ENCODE data around the gene TGIF2. TPM values are rescaled to one million over a fixed set of nuclear protein-coding genes. Genes with fewer than 3 reads are reported as not detected.

TGIF2 gene
- total RNA-seq, 1 experiment from 2014 or later: 17.1 TPM

DNA sequence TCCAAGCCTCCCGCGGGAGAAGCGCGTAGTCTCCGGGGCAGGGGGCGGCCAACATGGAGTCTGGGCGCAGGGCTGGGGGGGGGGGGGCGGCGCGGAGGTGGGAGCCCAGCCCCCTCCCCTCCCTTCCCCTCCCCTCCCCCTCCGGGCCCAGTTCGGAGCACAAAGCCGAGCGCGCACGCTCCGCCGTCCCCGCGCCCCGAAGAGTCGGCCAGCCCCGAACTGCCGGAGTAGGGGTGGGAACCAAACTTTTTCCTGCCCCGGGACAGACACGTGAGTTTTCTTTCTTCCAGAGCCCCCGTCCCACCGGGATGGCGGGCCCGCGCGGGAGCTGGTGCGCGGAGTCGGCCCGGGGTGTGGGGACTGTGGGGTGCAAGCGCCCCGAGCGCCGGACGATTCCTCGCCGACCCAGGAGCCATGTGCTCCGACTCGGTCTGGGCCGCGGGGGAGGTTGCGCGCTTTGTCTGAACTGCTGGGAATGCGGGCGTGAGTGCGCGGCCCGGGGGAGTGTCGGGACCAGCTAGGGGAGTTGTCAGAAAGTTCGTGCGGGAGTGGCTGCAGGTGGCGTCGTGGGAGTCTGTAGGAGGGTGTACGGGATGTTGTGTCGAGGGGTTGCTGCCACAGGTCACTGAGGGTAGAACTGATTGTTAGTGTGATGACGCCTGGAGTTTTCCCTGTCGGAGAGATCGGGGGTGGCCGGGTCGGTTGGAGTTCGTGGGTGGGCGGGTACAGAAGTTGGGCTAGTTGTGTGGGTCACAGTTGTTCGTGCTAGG, 1.2 kb downstream of the TGIF2 start:
- intact Hi-C loops (cut with micrococcal nuclease): no loop called here
- H4K20me1 ChIP-seq (ENCODE audit: insufficient read depth): no peaks in the 10 kb centered on the region
- no peaks in the 10 kb centered on the region for H3K9me2 ChIP-seq (ENCODE audit: insufficient read depth)
- H3K4me3 ChIP-seq (replicated peaks in 1 of 2; ENCODE audit: low read depth in 1 of 2, low read length in 2 of 2): peak overlapping the region; percentile 72 to 79
- peaks cover 0 to 2% of the 10 kb centered on the region in 2 experiments; a peak in 3 of 4 replicates for H3K36me3 ChIP-seq (ENCODE audit: control insufficient read depth in 1 of 2, insufficient read depth in 2 of 2, low read length in 2 of 2)
- RAD21 ChIA-PET (ENCODE audit: low non-redundant PET in 1 of 2, low total read pairs in 2 of 2, uncharacterized antibody in 2 of 2, unreplicated experiment in 2 of 2): no interaction called here
- no peaks in the 10 kb centered on the region for H3K9me3 ChIP-seq (ENCODE audit: control insufficient read depth in 1 of 2, insufficient read depth in 1 of 2, low read depth in 1 of 2, low read length in 2 of 2)
- H3K79me2 ChIP-seq (ENCODE audit: insufficient read depth, low read length): peaks cover 16% of the 10 kb centered on the region
- no TSS peak for BruUV-seq (replicated peaks)
- DNase-seq (ENCODE audit: low read depth, low spot score): no peak
- no peaks in the 10 kb centered on the region for H3K27me3 ChIP-seq (ENCODE audit: insufficient read depth, low read length)
- peak overlapping the region; percentile 68 for H3K27ac ChIP-seq (ENCODE audit: low read depth, low read length)
- peak overlapping the region; percentile 82 for H3K9ac ChIP-seq (ENCODE audit: low read length)
- POLR2A ChIA-PET: interaction anchor here (0.6 to 1.2 kb wide), 2 partner anchors 31 to 312 kb away, joined by 3 to 10 read pairs; partner anchors contain the start of gene RAB5IF
- peak overlapping the region; percentile 100 for H3K4me2 ChIP-seq (ENCODE audit: low read length)
- no peak overlapping the region for H2AFZ ChIP-seq (ENCODE audit: low read depth, low read length, poor library complexity, severe bottlenecking)
- TF ChIP-seq REST (IDR thresholded peaks at IDR 0.05; ENCODE audit: low read depth): no peak
- TF ChIP-seq EGR1 (IDR thresholded peaks at IDR 0.05; ENCODE audit: low read depth): 0 out of 2 replicates have a peak, but pooled peaks have one; percentile 10
- TF ChIP-seq JUND (IDR thresholded peaks at IDR 0.05): no peak
- peak; percentile 77 for TF ChIP-seq MAX (IDR thresholded peaks at IDR 0.05)
- peak; percentile 24; the same call in 1 of the 2 replicates for TF ChIP-seq ZFX (IDR thresholded peaks at IDR 0.05)
- peak; percentile 48 for ATAC-seq
- peaks cover 21 to 35% of the 10 kb centered on the region in 2 experiments for H3K4me1 ChIP-seq (ENCODE audit: control insufficient read depth in 1 of 2, insufficient read depth in 2 of 2, low read length in 2 of 2)
- CTCF ChIA-PET: interaction anchor here (0.7 to 1.8 kb wide), 3 partner anchors 11 to 616 kb away, joined by 3 to 5 read pairs (median 5); partner anchors contain the start of gene RAB5IF
